IMR-90 (cell line): Measurements from ENCODE around the gene ATP5F1D. TPM values are rescaled to one million over a fixed set of nuclear protein-coding genes. Genes with fewer than 3 reads are reported as not detected.

Experiments used
- ATAC-seq: fragments of 200-7000 bp; cut with Tn5 transposase; 2 replicates; pipeline ENCODE4 v1.9.1; 2020; ENCODE audit warnings: low read depth, mild to moderate bottlenecking, moderate library complexity
- BruUV-seq: library from RNA; stranded (reverse); fragments of 400-500 nt; replicated peaks from 2 replicates; lab custom pipeline; 2021; lab: Mats Ljungman, UMichigan
- CTCF ChIA-PET: fragments of 300-600 bp; formaldehyde crosslinking; extraction: SDS; loops from one replicate; lab custom pipeline; 2021; ENCODE audit warnings: antibody characterized with exemption; lab: Yijun Ruan, JAX
- POLR2A ChIA-PET: fragments of 300-600 bp; sonication (Branson Sonifier 250); formaldehyde crosslinking; loops from one replicate; lab custom pipeline; 2022; ENCODE audit warnings: antibody characterized with exemption; ENCODE audit not compliant: unreplicated experiment; lab: Charles Lee
- DNase-seq: peaks from one replicate; pipeline ENCODE4 v3.0.0; 2013
- H2AFZ ChIP-seq: replicated peaks from 2 replicates; pipeline ENCODE3; 2013; ENCODE audit warnings: low read length, mild to moderate bottlenecking; ENCODE audit not compliant: poor library complexity
- H2AK5ac ChIP-seq: 2 replicates; pipeline ENCODE4 v1.6.1; 2013; ENCODE audit warnings: low read depth, low read length, inconsistent platforms
- H2AK9ac ChIP-seq: replicated peaks from 2 replicates; pipeline ENCODE3; 2013; ENCODE audit warnings: mild to moderate bottlenecking, low read depth, low read length, moderate library complexity; ENCODE audit not compliant: poor library complexity
- H2BK120ac ChIP-seq: 2 replicates; pipeline ENCODE4 v1.6.1; 2013; ENCODE audit warnings: low read depth, low read length, inconsistent platforms
- H2BK15ac ChIP-seq: 3 replicates; pipeline ENCODE4 v1.6.1; 2013; ENCODE audit warnings: low read depth, low read length, inconsistent platforms
- H2BK20ac ChIP-seq: 2 replicates; pipeline ENCODE4 v1.6.1; 2013; ENCODE audit warnings: low read depth, mild to moderate bottlenecking, inconsistent platforms, low read length, moderate library complexity
- H2BK5ac ChIP-seq: 2 replicates; pipeline ENCODE4 v1.6.1; 2013; ENCODE audit warnings: mild to moderate bottlenecking, low read depth, low read length, inconsistent platforms; ENCODE audit not compliant: poor library complexity, severe bottlenecking
- H3K14ac ChIP-seq: replicated peaks from 2 replicates; pipeline ENCODE4 v1.6.1; 2013; ENCODE audit warnings: low read depth, low read length, inconsistent platforms
- H3K18ac ChIP-seq: 2 replicates; pipeline ENCODE4 v1.6.1; 2013; ENCODE audit warnings: low read depth, low read length, control low read depth
- H3K23ac ChIP-seq: 2 replicates; pipeline ENCODE4 v1.6.1; 2013; ENCODE audit warnings: low read depth, low read length, inconsistent platforms
- H3K27ac ChIP-seq: 2 replicates; pipeline ENCODE4 v1.5.1; 2013; ENCODE audit warnings: mild to moderate bottlenecking, control low read depth, low read length; ENCODE audit not compliant: insufficient read depth
- H3K27me3 ChIP-seq: 2 replicates; pipeline ENCODE4 v1.6.1; 2013; ENCODE audit warnings: low read length; ENCODE audit not compliant: control insufficient read depth, insufficient read depth
- H3K36me3 ChIP-seq: 2 replicates; pipeline ENCODE4 v1.6.1; 2013; ENCODE audit warnings: low read length, mixed read lengths; ENCODE audit not compliant: control insufficient read depth, insufficient read depth
- H3K4ac ChIP-seq: 2 replicates; pipeline ENCODE4 v1.6.1; 2013; ENCODE audit warnings: low read depth, low read length, inconsistent platforms
- H3K4me1 ChIP-seq: 2 replicates; pipeline ENCODE4 v1.6.1; 2013; ENCODE audit warnings: low read length, mixed read lengths; ENCODE audit not compliant: control insufficient read depth, insufficient read depth
- H3K4me2 ChIP-seq: 2 replicates; pipeline ENCODE4 v1.6.1; 2013; ENCODE audit warnings: low read depth, mild to moderate bottlenecking, control low read depth, low read length, moderate library complexity
- H3K4me3 ChIP-seq: 2 replicates; pipeline ENCODE4 v1.5.1; 2013; ENCODE audit warnings: low read depth, mild to moderate bottlenecking, control low read depth, low read length, moderate library complexity; ENCODE audit not compliant: insufficient read depth
- H3K56ac ChIP-seq: 2 replicates; pipeline ENCODE4 v1.6.1; 2013; ENCODE audit warnings: low read length, inconsistent platforms; ENCODE audit not compliant: insufficient read depth; ENCODE audit errors: extremely low read depth
- H3K79me1 ChIP-seq, 2 experiments: 2 replicates each; pipeline ENCODE4 v1.6.1; 2013; ENCODE audit warnings: low read length in 2 of 2, inconsistent platforms in 1 of 2, low read depth in 1 of 2
- H3K9ac ChIP-seq: 2 replicates; pipeline ENCODE4 v1.6.1; 2013; ENCODE audit warnings: low read depth, low read length, control low read depth
- H3K9me1 ChIP-seq: 2 replicates; pipeline ENCODE4 v1.6.1; 2013; ENCODE audit warnings: low read length, inconsistent platforms; ENCODE audit not compliant: insufficient read depth
- H3K9me3 ChIP-seq: 2 replicates; pipeline ENCODE4 v1.6.1; 2013; ENCODE audit warnings: low read length; ENCODE audit not compliant: control insufficient read depth, insufficient read depth
- H4K20me1 ChIP-seq: 2 replicates; pipeline ENCODE4 v1.6.1; 2013; ENCODE audit warnings: low read length, inconsistent platforms; ENCODE audit not compliant: insufficient read depth
- H4K5ac ChIP-seq: 2 replicates; pipeline ENCODE4 v1.6.1; 2013; ENCODE audit warnings: mild to moderate bottlenecking, low read depth, low read length, control low read depth
- H4K8ac ChIP-seq, 2 experiments: 2 replicates each; pipeline ENCODE4 v1.6.1; 2013; ENCODE audit warnings: low read depth in 2 of 2, low read length in 2 of 2, control low read depth in 1 of 2, inconsistent platforms in 1 of 2
- H4K91ac ChIP-seq: 2 replicates; pipeline ENCODE4 v1.6.1; 2013; ENCODE audit warnings: low read depth, low read length, inconsistent platforms; ENCODE audit not compliant: insufficient read depth
- MAZ ChIP-seq: IDR thresholded peaks from 2 replicates; pipeline ENCODE4 v1.6.1; 2012; ENCODE audit warnings: low read depth, mild to moderate bottlenecking, low read length, improper control_type of control experiment, moderate library complexity, borderline replicate concordance
- USF2 ChIP-seq: fragments of 150-350 bp; IDR thresholded peaks from 2 replicates; pipeline ENCODE4 v1.6.1; 2017; ENCODE audit warnings: mild to moderate bottlenecking, antibody characterized with exemption, low read length, low read depth
- WGBS, 2 experiments: methylation state at CpG; one replicate each; pipeline versions ENCODE4 v1.1.5 to v1.1.7; 2013; ENCODE audit warnings: missing lambda C conversion rate in 2 of 2; ENCODE audit not compliant: insufficient read length in 1 of 2; ENCODE audit errors: extremely low coverage in 2 of 2; 5-methylcytosine and 5-hydroxymethylcytosine counted together
- dilution Hi-C: fragments of 300-500 bp; cut with HindIII; formaldehyde crosslinking; loops from one replicate; pipeline ENCODE4 v1.14.3; 2018; ENCODE audit warnings: low sequenced_read_pairs; ENCODE audit not compliant: unreplicated experiment
- in situ Hi-C: fragments of 300-500 bp; cut with MboI; formaldehyde crosslinking; loops from 3 replicates; pipeline ENCODE4 v1.14.3; 2019; ENCODE audit warnings: low sequenced_read_pairs, inconsistent platforms, mixed read lengths
- intact Hi-C: fragments of 100-400 bp; cut with micrococcal nuclease; formaldehyde crosslinking; loops from 2 replicates; pipeline ENCODE4 v1.10.0; 2022
- polyA plus RNA-seq, 3 experiments: library from polyadenylated mRNA; depleted of rRNA; stranded (reverse); fragments of >200 nt; gene quantifications; 2 replicates each; pipeline ENCODE4 v1.2.3, GENCODE V29; 2012; ENCODE audit warnings: low replicate concordance in 1 of 3
- total RNA-seq: library from RNA; depleted of rRNA; stranded (reverse); fragments of >200 nt; gene quantifications from 2 replicates; pipeline ENCODE4 v1.2.3, GENCODE V29; 2012

Gene ATP5F1D
- total and polyA plus RNA-seq, 2 of the 4 experiments (the other 2 are of a cell fraction), result 7.3 to 140 TPM

- peak overlapping the region; percentile 63 to 79; a peak in 3 of 4 replicates for H4K8ac ChIP-seq
- no TSS peak for BruUV-seq
- peak overlapping the region; percentile 81 for H2BK120ac ChIP-seq
- dilution Hi-C loops (no loop called here), intact Hi-C loops (no loop called here), in situ Hi-C loops (no loop called here)
- H2AFZ ChIP-seq, result peak overlapping the region; percentile 36
- POLR2A ChIA-PET, result interaction anchor here (1.5 to 1.6 kb wide), 2 partner anchors 12 to 15 kb away, joined by 16 to 28 read pairs; partner anchors contain the start of gene CIRBP
- H2BK20ac ChIP-seq, result 0 out of 2 replicates have a peak overlapping the region, but pooled peaks have one; percentile 20
- DNase-seq (no peak), ATAC-seq (no peak)
- TF ChIP-seq MAZ (no peak), USF2 (0 out of 2 replicates have a peak, but pooled peaks have one; percentile 6)
- H3K23ac ChIP-seq, result peak overlapping the region; percentile 66
- 0 out of 3 replicates have a peak overlapping the region, but pooled peaks have one; percentile 11 for H2BK15ac ChIP-seq
- peak overlapping the region; percentile 27 for H4K5ac ChIP-seq
- H3K4me1 ChIP-seq, result peaks cover 35% of the 10 kb centered on the region
- H3K4me2 ChIP-seq, result peak overlapping the region; percentile 52; the same call in 1 of the 2 replicates
- H3K56ac ChIP-seq, result peak overlapping the region; percentile 39; the same call in 1 of the 2 replicates
- no peaks in the 10 kb centered on the region for H3K27me3 ChIP-seq
- WGBS, 2 experiments, result 84% methylated on average over 25 of the region's 37 CpGs; no CpG with 5 or more reads in 1 of the 2 experiments
- no peaks in the 10 kb centered on the region for H3K9me3 ChIP-seq
- H3K79me1 ChIP-seq, result peaks cover 0 to 40% of the 10 kb centered on the region in 2 experiments; a peak in 2 of 4 replicates
- H2AK9ac ChIP-seq, result peak overlapping the region; percentile 99
- peak overlapping the region; percentile 99 for H3K27ac ChIP-seq
- H3K4ac ChIP-seq, result peak overlapping the region; percentile 84
- peak overlapping the region; percentile 38; the same call in 1 of the 2 replicates for H3K9ac ChIP-seq
- no peaks in the 10 kb centered on the region for H3K9me1 ChIP-seq
- no peak overlapping the region; the same call in 1 of the 2 replicates for H3K4me3 ChIP-seq
- H3K36me3 ChIP-seq, result peaks cover 70% of the 10 kb centered on the region
- peak overlapping the region; percentile 99 for H2BK5ac ChIP-seq
- peak overlapping the region; percentile 82 for H4K91ac ChIP-seq
- peak overlapping the region; percentile 94 for H2AK5ac ChIP-seq
- H3K14ac ChIP-seq, result peak overlapping the region; percentile 85; the same call in 1 of the 2 replicates
- peaks cover 91% of the 10 kb centered on the region for H4K20me1 ChIP-seq
- CTCF ChIA-PET, result interaction anchor here (1.6 kb wide), 1 partner anchor 13 kb away, joined by 11 read pairs; no protein-coding TSS in a partner anchor
- peak overlapping the region; percentile 65; the same call in 1 of the 2 replicates for H3K18ac ChIP-seq
Measured at GRCh38 chr19:1254081-1254527, 12.6 kb downstream of the ATP5F1D start.
